GM23248 (cell line): Measurements from ENCODE around the gene SMAD1.

ENCODE experiments used
- EZH2 ChIP-seq: fragments of 200-600 bp; sonication (generic); IDR thresholded peaks from 2 replicates; pipeline ENCODE4 v1.6.1; 2018; ENCODE audit warnings: antibody characterized with exemption, mild to moderate bottlenecking; ENCODE audit not compliant: insufficient read depth, poor library complexity, severe bottlenecking
- EZH2phosphoT487 ChIP-seq: fragments of 200-600 bp; sonication (generic); IDR thresholded peaks from 2 replicates; pipeline ENCODE4 v1.6.1; 2018; ENCODE audit warnings: antibody characterized with exemption, moderate library complexity, mild to moderate bottlenecking, low read depth; ENCODE audit not compliant: insufficient read depth

GRCh38 chr4:145530662-145531061 lies 49.0 kb downstream of the SMAD1 start:
- TF ChIP-seq EZH2, result no peak
- TF ChIP-seq EZH2phosphoT487, result no peak
